Measurements from ENCODE around the gene TRPM8.
"Not testable (repeated sequence)": the region's sequence is repeated elsewhere in the genome, so short reads cannot be mapped to it uniquely, and the experiment has no call there.

TRPM8 gene

DNA sequence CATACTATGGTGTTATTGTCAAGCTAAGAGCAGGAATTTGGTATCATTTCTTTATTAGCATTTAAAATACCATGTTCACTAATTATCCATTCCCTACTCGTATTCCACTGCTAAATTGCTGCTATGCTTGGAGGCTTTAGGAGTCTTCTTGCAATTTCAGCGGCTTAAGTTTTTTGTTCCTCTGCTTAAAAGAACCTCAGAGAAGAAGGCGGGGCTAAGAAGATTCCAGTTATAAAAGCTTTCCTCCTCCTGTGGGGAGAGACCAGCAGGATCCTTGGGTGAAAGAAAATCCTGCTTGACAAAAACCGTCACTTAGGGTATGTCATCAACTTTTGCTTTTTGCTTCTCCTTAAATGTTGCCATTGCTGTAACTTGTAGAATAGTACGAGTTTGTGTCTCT, at the start of gene TRPM8:
TRPM8 (plus strand) TSS at position 258 of the 400 bp plus-strand sequence. CDS start 9,165 bp downstream, outside the sequence.
- peak; percentile 4 for DNase-seq

DNA sequence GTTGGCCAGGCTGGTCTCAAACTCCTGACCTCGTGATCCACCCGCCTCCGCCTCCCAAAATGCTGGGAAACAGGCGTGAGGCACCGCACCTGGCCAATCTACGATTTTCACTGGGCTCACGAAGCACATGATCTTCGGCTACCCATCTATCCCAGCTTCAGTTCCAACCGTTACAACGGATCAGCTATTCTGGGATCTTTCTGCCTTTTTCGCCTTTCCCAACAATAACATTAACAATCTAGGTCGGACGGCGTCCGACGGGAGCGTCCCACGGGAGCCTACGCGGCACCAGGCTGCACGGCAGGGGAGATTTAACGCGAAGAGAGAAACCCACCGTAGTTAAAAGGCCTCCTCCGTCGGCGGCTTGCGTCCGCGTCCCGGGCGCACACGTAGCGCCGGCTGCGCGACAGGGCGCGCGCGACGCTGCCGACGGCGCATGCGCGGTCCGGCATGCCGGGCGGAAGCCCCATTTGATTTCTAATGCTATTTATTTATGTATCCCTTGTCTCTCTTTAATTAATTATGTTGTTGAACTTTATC, 49.1 kb upstream of the TRPM8 start, which contains the start of gene MSL3B:
MSL3B (minus strand) TSS at position 394 of the 540 bp plus-strand sequence.
- peak; percentile 57 for DNase-seq

DNA sequence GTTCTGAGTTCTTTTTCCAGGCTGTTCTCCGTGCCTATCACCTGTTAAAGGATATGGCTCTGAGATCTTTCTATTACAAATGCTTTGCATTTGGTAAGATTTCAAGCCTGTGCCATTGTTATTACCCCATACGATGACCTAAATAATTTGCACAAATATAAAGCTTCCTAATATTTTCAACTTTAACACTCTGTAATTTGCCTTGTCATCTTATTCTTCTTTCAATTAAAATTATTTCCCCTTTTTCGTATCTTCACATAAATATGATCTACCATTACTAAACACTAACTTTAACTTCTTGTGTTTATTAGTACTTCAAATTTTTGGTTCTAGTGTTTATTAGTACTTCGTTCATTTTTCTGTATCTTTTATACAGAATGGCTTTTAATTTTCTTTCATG, 45.7 kb upstream of the TRPM8 start:
- DNase-seq = no peak

DNA sequence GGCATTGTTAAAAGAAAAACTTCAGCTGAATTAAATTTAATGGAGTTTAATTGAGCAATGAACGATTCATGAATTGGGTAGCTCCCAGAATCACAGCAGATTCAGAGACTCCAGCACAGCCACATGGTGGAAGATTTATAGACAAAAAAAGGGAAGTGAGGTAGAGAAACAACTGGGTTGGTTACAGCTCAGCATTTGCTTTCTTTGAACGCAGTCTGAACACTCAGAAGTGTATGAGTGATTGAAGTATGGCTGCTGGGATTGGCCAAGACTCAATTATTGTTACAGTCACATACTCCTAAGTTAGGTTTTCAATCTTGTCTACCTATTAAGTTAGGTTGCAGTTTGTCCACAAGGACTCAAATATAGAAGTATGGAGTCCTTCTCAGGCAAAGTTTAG, 45.0 kb upstream of the TRPM8 start:
- DNase-seq = not testable (repeated sequence)

DNA sequence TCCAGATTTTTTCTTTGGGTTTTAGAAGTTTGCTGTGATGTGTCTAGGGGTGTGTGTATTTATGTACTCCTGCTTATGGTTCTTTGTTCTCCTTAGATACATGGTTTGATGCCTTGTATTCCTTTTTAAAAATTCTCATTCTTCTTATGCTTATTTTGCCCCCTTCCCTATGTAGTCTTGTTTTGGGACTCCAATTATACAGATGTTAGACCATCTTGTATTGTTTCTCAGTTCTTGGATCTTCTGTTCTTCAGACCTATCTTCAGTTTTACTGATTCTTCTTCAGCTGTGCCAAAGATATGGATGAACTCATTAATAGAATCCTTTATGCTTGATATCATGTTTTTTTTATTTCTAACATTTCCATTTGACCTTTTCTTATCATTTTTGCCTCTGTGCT, 34.8 kb upstream of the TRPM8 start:
- no peak for DNase-seq

DNA sequence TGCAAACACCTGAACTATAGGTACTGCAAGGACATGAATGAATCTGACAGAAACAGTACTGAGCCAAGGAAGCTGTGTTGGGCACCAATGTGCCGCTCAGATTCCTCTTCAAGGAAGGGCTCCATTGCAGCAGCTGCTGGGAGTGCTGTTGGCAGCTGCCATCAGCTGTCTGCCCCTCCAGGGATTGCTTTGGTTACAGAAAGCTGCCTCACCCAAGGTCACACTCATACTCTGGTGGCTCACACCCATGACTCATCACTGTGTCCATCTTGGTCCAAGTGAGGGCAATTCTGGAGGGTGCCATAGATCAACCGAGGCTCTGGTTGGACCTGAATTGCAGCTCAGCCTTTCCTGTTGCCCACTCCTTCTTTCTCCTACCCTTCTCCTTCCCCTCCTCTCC, 24.4 kb upstream of the TRPM8 start:
- no peak for DNase-seq

DNA sequence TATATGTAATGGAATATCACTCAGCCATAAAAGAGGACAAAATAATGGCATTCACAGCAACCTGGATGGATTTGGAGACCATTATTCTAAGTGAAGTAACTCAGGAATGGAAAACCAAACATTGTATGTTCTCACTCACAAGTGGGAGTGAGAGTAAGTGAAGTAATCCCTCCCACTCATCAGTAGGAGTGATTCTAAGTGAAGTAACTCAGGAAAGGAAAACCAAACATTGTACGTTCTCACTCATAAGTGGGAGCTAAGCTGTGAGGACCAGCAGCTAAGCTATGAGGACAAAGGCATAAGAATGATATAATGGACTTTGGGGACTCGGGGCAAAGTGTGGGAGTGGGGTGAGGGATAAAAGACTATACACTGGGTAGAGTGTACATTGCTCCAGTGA, 20.9 kb upstream of the TRPM8 start:
- DNase-seq = not testable (repeated sequence)

DNA sequence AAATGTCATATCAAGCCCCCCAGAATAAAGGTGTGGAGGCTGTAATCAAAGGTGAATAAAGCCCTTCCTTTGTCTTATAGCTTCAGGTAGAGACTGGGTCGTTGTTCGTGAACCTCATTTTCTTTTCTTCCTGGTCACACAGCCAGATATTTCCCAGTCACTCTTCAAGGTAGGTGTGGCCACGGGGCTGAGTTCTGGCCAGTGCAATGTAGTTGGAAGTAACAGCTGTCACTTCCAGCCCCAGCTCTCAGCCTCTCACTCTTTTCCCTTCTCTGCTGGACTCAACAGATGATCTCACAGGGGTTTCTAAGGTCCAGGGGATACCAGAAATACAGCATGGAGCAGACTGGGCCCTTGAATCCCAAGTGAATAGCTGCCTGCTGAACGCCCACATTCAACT, 15.8 kb upstream of the TRPM8 start:
- DNase-seq = no peak

DNA sequence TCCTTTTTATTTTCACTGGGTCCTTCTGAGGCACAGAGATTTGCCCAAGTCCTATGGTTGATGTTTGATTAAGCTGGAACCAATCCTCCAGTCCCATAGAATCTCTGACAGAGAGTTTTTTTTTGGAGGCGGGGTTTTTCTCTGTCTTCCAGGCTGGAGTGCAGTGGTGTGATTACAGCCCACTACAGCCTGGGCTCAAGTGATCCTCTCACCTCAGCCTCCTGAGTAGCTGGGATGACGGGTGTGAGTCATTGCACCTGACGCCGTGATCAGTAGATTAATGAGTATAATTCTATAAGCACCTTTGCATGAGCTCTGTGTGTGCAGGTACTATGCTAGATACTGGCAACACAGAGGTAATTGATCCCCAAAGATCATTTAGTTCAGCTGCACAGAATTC, 15.3 kb upstream of the TRPM8 start:
- no peak for DNase-seq

DNA sequence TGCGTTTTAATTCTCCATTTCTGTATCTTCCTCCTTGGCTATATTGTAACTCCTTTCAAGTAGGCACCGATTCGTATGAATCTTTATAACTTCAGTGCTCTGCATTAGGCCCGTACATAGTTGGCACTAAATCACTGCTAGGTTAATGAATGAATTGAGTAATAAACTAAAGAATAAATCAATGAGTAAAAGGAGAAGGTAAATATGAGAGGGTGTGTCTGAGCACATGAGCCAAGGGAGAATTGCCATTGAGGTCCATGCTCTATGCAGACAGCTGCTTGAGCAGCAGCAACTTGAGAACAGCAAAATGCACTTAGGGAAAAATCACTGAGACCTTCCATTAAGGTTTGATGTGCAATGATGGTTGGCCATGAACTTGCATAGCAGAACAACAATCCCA, 11.2 kb upstream of the TRPM8 start:
- no peak for DNase-seq

DNA sequence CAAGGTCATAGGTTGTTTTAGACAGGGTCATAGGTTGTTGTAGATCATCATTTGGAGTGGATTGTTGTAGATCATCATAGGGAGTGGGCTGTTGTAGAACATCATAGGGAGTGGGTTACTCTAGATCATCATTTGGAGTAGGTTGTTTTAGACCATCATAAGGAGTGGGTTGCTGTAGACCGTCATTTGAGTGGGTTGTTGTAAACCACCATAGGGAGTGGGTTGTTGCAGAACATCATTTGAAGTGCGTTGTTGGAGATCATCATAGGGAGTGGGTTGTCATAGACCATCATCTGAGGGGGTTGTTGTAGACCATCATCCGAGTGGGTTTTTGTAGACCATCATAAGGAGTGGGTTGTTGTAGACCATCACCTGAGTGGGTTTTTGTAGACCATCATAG, 9.5 kb upstream of the TRPM8 start:
- no peak for DNase-seq

DNA sequence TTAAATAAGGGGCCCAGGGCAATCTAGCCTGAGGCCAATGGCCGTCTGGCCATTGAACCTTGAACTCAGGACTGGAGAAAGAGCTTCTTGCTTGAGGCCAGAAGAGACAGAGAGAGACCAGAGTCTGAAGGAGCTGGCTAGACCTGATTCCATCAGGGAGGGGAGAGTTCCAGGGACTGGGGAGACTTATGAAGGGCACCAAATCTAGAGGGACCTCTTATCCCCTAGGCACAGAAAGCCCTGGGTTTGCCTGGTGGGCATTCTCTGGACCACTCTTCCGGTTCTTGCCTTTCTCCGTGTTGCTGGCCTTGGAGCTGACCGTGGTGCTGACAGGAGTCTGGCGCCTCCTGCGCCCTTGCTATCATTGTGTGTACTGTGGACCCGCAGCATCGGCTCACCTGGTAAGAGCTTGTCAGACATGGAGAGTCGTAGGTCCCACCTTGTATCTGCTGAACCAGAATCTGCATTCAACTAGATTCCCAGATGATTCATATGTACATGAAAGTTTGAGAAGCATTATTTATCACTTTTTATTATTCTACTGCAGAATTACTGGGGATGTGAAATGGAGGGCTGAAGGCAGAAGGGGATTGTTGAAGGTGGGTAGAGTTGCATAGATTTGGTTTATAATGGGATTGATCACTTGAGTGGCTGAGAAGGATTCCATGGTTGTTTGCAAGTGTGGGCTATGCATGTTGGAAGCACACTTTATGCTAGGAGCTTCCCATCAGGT, 4.3 kb upstream of the TRPM8 start:
- no peak for DNase-seq

DNA sequence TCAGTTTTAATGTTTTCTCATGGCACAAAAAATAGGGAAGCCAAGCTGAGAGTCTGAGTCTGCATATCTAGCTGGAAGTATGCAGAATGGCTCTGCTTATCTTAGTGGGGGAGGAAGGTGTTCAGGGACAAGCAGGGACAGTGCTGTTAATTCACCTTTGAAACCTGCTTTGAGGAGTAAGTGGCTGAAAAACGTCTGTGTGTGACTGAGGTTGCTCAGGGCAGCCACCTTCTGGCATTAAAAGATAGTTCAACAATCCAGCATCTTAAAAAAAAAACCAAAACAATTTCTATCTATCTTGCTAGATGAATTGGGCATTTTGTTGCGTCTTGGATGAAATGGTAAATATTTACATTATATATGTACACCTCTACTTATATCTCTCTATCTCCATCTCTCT, 2.0 kb upstream of the TRPM8 start:
- DNase-seq = peak; percentile 3

DNA sequence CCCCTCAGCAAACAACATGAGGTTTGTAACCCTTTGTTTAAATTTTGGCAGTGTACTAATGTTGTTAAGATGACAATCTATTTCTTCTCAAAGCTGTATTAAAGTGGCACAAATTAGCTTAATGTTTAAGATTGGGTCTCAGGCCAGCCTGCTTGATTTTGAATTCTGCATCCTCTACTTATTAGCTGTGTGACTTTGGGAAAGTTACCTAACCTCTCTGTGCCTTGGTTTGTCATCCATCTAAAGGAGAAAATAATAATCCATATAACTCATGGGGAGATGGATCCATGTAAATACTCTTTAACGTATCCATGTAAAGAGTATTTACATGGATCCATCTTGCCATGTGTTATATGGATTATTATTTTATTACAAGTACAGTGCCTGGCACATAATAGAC, 2.1 kb downstream of the TRPM8 start:
- no peak for DNase-seq

DNA sequence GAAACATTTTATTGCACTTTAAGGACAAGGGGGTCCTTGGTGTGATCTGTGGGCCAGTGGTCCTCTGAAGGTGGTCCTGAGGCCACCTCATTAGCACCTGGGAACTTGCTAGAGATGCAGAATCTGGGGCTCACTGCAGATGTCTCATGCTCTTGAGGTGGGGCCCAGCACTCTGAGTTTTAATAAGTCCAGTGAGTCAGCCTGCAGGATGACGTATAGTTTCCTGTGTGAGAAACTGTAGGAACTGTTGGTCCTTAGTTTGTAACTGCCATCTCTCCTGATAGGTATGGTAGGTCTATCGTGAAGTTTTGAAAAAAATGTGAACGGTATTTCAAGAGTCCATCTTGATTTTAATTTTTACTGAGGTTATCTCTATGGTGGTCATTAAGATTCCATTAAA, 2.8 kb downstream of the TRPM8 start:
- no peak for DNase-seq

DNA sequence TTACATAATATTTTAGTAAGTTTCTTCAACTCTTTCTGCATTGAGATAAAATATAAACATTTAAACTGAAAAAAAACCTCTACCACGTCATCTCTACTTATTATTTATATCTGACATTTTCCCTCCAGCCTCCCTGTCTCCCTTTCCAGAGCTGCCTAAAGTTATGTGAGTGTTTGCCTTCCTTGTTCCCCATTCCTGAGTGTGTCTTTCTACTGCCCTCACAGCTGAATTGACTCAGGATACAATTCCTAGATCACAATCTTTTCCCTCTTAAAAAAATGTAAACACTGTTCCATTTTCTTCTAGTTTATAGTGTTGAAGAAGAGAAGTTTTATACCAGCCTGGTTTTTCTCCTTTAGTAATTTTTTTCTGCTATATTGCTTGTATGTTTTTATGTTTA, 5.3 kb downstream of the TRPM8 start:
- no peak for DNase-seq

DNA sequence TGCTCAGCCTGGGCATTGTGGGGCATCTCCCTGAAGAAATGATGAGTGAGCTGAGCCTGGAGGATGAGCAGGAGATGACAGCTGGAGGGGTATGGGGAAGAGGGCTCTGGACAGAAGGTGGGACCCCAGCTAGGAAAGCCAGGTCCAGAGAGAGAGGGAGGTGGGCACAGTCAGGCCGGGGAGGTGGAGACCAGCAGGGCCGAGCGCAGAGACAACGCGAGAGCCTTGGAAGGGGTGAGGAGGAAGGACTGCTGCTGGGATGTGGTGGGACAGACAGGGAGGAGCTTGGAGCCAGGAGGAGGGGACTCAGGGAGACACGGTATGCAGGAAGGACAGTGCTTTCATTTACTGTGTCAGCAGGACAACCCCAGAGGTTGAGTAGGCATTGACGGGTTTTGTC, 8.2 kb downstream of the TRPM8 start:
- no peak for DNase-seq

DNA sequence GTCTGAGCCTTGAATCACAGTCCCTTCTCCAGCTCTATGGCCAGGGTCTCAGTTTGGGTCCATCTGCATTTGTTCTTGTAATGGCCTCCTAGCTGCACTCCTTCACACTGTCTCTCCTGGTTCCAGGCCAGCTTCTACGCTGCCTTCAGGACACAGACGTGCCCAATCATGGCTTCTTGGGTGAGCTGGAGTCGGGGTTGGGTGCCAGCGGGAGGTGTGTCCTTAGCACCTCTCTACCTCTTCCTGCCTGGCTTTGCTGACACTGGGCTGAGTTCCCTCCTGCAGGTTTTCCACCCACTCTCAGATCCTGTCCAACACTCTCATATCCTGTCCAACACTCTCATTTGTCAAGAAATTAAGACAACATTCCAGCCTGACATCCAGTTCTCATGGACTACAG, 9.6 kb downstream of the TRPM8 start:
- DNase-seq = no peak

DNA sequence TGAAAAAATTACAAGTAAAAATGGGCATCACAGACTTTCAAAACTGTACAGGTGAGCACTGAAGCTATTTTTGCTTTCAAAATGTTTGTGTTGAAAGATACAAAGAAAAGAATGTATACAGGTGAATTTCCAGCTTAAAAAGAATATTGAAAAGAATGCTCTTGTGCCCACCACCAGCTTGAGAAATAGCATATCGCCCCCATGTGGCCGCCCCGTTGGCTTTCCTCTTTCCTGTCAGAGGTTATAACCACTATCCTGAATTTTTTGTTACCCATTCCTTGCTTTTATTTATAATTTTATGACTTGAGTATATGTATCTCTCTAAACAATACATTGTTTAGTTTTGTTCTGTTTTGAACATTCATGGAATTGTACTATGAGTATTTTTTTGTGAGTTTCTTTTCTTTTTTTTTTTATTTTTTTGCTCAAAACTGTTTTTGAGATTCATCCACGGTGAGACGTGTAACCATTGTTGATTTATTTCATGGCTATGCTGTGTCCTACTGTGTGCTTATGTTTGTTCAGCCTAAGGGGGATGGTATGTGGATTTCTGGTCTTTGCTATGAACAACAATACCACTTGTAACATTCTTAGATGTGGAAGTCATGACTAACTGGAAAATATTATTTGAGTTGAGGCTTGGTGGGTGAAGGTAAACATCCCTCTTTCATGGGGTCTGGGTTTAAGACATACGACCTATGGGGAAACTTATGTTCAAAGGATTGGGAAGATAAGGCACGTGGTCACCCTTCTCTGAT, 11.6 kb downstream of the TRPM8 start:
- no peak for DNase-seq

DNA sequence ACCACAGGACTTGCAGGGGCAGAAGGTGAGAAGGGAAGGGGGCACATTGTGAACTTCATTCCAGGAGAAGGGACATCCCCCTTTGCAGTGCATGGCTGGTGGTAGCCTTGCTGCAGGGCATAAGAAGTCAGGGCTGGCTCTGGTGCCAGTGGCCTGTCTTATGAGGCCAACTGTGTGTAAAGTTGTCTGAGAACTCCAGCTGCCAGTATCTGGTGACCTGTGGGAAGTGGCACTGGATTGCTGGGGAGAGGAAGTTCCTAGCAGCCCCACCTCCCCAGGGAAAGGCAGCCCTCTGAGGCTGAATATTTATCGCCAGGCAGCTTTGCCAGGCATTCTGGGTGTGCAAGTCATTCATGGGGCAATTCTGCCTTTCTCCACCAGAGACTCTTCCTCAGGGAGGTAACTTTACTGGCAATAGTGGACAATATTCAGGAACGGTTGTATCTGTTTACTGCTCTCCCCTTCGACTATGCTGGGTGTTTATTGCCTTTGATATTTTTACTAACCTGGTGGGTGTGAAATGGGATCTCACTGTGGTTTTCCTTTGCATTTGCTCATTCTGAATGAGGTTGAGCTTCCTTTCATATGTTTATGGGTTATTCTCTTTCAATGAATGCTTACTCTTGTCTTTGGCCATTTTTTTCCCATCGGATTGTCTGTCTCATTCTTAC, 12.3 kb downstream of the TRPM8 start:
- no peak for DNase-seq

DNA sequence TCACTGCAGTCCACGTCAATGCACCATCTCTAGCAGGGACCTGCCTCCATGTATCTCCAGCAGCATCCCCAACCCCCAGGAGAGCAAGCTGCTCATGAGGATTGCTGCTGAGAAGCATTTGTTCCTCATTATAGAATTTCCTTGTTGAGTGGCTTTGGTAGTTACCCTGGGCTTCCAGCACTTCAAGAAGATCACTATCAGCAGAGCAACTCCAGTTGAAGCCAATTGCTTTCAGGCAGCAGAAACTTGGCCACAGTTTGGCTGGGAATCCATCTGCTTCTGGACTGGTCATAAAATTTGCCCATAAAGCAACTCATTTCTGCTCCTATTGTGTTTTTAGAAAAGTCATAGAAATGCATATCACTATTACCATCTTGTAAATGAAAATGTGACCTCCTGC, 17.4 kb downstream of the TRPM8 start:
- DNase-seq = no peak

DNA sequence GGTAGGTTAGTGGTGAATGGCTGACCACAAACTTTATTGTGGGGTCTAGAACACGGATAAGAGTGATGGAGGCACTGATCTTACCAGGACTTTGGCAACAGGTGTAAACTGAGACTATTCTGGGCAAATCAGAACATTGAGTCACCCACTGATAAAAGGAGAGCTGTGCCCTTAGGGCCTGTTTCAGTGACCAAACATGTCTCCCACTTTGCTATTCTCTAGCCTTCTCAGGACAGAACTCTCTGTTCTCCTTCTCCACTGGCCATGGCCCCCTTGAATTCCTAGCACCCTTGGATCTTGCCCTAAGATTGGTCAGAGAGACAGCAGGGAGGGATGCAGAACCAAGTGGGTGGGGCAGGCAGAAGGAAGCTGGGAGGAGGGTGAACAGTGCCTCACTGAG, 18.3 kb downstream of the TRPM8 start:
- no peak for DNase-seq

DNA sequence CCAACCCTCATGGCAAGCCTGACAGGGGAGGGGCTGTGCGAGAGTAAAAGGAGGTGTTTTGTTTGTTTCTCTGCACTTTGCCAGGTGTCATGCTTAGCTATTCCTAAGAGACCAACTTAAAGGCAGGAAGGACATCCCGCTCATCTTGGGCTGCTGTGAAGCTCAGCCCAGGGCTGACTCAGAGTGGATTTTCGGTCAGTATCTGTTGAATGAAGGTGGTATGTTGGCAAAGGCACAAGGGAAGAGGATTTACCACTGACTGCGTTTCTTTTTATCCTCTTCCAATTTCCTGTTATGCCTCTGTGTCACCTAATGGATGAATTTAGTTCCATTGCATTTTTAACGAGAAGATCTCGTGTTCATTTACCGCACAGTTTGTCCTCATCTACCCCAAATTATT, 18.9 kb downstream of the TRPM8 start:
- no peak for DNase-seq

All from NCI-H2227 treated with DMSO at 0.1 percent for 48 hours (cell line).